HEK293 (cell line): ENCODE measurements around the gene ZNF385D.

ENCODE experiments used
- CTCF ChIA-PET: fragments of 350-600 bp; formaldehyde crosslinking; extraction: SDS; loops from one replicate; lab custom pipeline; 2021; ENCODE audit warnings: antibody characterized with exemption; lab: Yijun Ruan, JAX
- POLR2A ChIA-PET: fragments of 300-600 bp; formaldehyde crosslinking; extraction: SDS; loops from one replicate; lab custom pipeline; 2020; ENCODE audit warnings: antibody characterized with exemption, inconsistent platforms; lab: Yijun Ruan, JAX
- H3K27ac ChIP-seq: fragments of 200-500 bp; sonication (Bioruptor generic); 2 replicates; pipeline ENCODE4 v1.5.1; 2014; ENCODE audit warnings: low read depth, low read length, control low read depth, inconsistent platforms; ENCODE audit errors: extremely low read depth
- H3K36me3 ChIP-seq, 2 experiments: fragments of 200-500 bp in 1 of 2; sonication (Bioruptor generic) in 1 of 2; 1 replicate in 1 of 2; 2 replicates in 1 of 2; pipeline ENCODE4 v1.5.1; 2014 to 2017; ENCODE audit warnings: inconsistent platforms in 2 of 2, low read length in 2 of 2; ENCODE audit not compliant: control insufficient read depth in 2 of 2, insufficient read depth in 1 of 2
- H3K4me1 ChIP-seq: fragments of 200-500 bp; sonication (Bioruptor generic); 2 replicates; pipeline ENCODE4 v1.5.1; 2014; ENCODE audit warnings: mild to moderate bottlenecking, low read length, inconsistent platforms; ENCODE audit not compliant: control insufficient read depth, insufficient read depth
- H3K4me3 ChIP-seq: 2 replicates; pipeline ENCODE4 v1.5.1; 2011; ENCODE audit warnings: low read depth, mild to moderate bottlenecking, control low read depth, low read length, moderate library complexity
- H3K9me3 ChIP-seq: fragments of 200-500 bp; sonication (Bioruptor generic); 2 replicates; pipeline ENCODE4 v1.5.1; 2014; ENCODE audit warnings: low read depth, low read length, inconsistent platforms; ENCODE audit not compliant: control insufficient read depth, insufficient read depth
- HOXC10 ChIP-seq: sonication (generic); formaldehyde crosslinking; IDR thresholded peaks from 2 replicates; pipeline ENCODE4 v1.8.1; 2023; ENCODE audit warnings: mild to moderate bottlenecking, missing genetic modification reagents
- ZNF112 ChIP-seq: fragments of 450-650 bp; formaldehyde crosslinking; IDR thresholded peaks from 2 replicates; pipeline ENCODE4 v1.5.0; 2017; ENCODE audit warnings: missing biosample characterization, missing genetic modification characterization
- ZNF175 ChIP-seq: fragments of 450-650 bp; formaldehyde crosslinking; IDR thresholded peaks from 2 replicates; pipeline ENCODE4 v1.5.1; 2016; ENCODE audit warnings: missing biosample characterization, missing genetic modification characterization
- ZNF335 ChIP-seq: fragments of 450-650 bp; formaldehyde crosslinking; conservative IDR thresholded peaks from 2 replicates; pipeline ENCODE4 v1.5.1; 2016; ENCODE audit warnings: missing biosample characterization, missing genetic modification characterization
- ZNF341 ChIP-seq: fragments of 450-650 bp; formaldehyde crosslinking; IDR thresholded peaks from 2 replicates; pipeline ENCODE4; 2016; ENCODE audit warnings: low read depth, missing biosample characterization, missing genetic modification characterization
- ZNF555 ChIP-seq: fragments of 450-650 bp; formaldehyde crosslinking; conservative IDR thresholded peaks from 2 replicates; pipeline ENCODE4 v1.5.1; 2017; ENCODE audit warnings: missing biosample characterization, mild to moderate bottlenecking, missing genetic modification characterization, inconsistent platforms
- ZNF600 ChIP-seq: fragments of 450-650 bp; formaldehyde crosslinking; IDR thresholded peaks from 2 replicates; pipeline ENCODE4 v1.5.1; 2016; ENCODE audit warnings: missing biosample characterization, missing genetic modification characterization
- ZNF792 ChIP-seq: fragments of 450-650 bp; formaldehyde crosslinking; IDR thresholded peaks from 2 replicates; pipeline ENCODE4 v1.5.1; 2016; ENCODE audit warnings: missing biosample characterization, missing genetic modification characterization
- TF ChIP-seq, protein P1 (sequence below): fragments of 450-650 bp; formaldehyde crosslinking; IDR thresholded peaks from 2 replicates; pipeline ENCODE4 v1.5.1; 2016; ENCODE audit warnings: missing biosample characterization, missing genetic modification characterization
- TF ChIP-seq, protein P2 (sequence below): fragments of 450-650 bp; formaldehyde crosslinking; IDR thresholded peaks from 2 replicates; pipeline ENCODE4 v1.5.1; 2016; ENCODE audit warnings: missing biosample characterization, missing genetic modification characterization
- TF ChIP-seq, protein P3 (sequence below): fragments of 450-650 bp; formaldehyde crosslinking; IDR thresholded peaks from 2 replicates; pipeline ENCODE4 v1.5.1; 2016; ENCODE audit warnings: missing biosample characterization, missing genetic modification characterization
- TF ChIP-seq, protein P4 (sequence below): fragments of 450-650 bp; IDR thresholded peaks from 2 replicates; pipeline ENCODE4 v1.5.1; 2018; ENCODE audit warnings: missing biosample characterization, missing genetic modification characterization
- TF ChIP-seq, protein P5 (sequence below): fragments of 450-650 bp; formaldehyde crosslinking; IDR thresholded peaks from 2 replicates; pipeline ENCODE4 v1.5.1; 2017; ENCODE audit warnings: missing biosample characterization, missing genetic modification characterization
- TF ChIP-seq, protein P6 (sequence below): fragments of 450-650 bp; formaldehyde crosslinking; optimal IDR thresholded peaks from 2 replicates; pipeline ENCODE3; 2016; ENCODE audit warnings: missing biosample characterization, mild to moderate bottlenecking, missing genetic modification characterization
- TF ChIP-seq, protein P7 (sequence below): fragments of 450-650 bp; formaldehyde crosslinking; IDR thresholded peaks from 2 replicates; pipeline ENCODE4 v1.5.1; 2016; ENCODE audit warnings: missing biosample characterization, missing genetic modification characterization

ZNF385D gene, protein sequence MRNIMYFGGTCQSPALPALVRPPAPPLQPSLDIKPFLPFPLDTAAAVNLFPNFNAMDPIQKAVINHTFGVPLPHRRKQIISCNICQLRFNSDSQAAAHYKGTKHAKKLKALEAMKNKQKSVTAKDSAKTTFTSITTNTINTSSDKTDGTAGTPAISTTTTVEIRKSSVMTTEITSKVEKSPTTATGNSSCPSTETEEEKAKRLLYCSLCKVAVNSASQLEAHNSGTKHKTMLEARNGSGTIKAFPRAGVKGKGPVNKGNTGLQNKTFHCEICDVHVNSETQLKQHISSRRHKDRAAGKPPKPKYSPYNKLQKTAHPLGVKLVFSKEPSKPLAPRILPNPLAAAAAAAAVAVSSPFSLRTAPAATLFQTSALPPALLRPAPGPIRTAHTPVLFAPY

DNA sequence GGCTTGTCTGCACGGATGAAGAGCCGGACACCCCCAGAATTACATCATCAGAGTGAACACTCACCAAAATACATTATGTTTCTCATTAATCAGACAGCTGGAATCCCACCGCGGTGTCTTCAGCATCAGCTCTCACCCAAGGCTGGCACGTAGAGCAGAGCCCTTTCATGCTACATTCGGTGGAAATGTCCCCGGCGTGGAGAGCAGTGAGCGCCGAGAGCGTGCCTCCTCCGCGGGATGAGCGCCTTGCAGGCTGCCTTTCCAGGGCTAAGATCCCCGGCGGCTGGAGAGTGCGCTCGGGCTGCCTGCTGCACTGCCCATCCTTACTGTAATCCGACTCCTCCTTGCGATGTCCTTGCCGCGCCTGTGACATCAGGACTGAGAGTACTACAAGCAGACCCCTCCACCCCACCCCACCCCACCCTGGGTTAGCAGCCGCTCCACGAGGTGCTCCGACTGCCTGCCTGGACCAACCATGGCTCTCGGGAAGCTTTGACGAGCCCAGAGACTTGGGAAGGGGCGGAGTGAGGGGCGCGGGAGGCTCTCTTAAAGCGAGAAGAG lies at the start of gene ZNF385D:
ZNF385D (minus strand) TSS at position 380 of the 561 bp plus-strand sequence; CDS start at position 86, 294 bp downstream.
- Histone ChIP-seq H3K27ac (no peak within 1 kb of the TSS), H3K4me3 (peak within 1 kb of the TSS; percentile 33), H3K9me3 (no peaks in the 10 kb centered on the region), H3K4me1 (no peaks in the 10 kb centered on the region), H3K36me3 (no peaks in the 10 kb centered on the region)
- TF ChIP-seq ZNF555 (tag by site-specific recombination) (no peak), ZNF335 (peak; percentile 24; the same call in 1 of the 2 replicates)
- POLR2A ChIA-PET, result no interaction called here
- CTCF ChIA-PET, result no interaction called here

DNA sequence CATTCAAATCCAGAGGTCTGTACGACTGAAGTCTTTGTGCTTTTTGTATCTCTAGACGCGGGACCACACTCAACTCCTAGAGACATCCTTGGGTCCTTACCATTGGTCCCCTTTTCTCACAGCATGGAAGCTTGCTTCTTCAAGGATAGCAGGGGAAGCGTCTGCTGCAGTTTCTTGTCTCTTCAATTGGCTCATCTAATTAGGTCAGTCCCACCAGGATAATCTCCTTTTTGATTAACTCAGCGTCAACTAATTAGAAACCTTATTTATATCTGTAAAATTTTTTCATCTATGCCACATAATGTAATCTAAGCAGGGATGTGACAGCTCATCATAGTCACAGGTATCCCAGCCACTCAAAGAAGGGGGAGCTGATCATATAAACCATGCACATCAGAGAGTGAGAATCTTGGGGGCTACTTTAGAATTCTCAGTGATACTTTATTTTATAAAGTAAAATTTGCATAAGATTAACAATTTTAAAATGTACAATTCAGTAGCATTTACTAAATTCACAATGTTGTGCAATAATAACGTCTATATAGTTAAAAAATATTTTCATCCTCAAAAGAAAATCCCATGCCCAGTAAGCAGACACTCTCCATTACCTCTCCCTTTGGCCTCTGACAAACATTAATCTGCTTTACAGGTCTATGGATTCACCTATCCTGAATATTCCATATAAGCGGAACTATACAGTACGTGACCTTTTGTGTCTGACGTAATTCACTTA lies 47.5 kb upstream of the ZNF385D start:
- Histone ChIP-seq H3K4me3 (no peak overlapping the region), H3K36me3 (no peaks in the 10 kb centered on the region), H3K9me3 (no peaks in the 10 kb centered on the region), H3K27ac (no peak overlapping the region), H3K4me1 (no peaks in the 10 kb centered on the region)
- CTCF ChIA-PET, result interaction anchor here (0.5 kb wide), 1 partner anchor 273 kb away, joined by 3 read pairs; no protein-coding TSS in a partner anchor
- POLR2A ChIA-PET, result no interaction called here
- TF ChIP-seq, protein P1, sequence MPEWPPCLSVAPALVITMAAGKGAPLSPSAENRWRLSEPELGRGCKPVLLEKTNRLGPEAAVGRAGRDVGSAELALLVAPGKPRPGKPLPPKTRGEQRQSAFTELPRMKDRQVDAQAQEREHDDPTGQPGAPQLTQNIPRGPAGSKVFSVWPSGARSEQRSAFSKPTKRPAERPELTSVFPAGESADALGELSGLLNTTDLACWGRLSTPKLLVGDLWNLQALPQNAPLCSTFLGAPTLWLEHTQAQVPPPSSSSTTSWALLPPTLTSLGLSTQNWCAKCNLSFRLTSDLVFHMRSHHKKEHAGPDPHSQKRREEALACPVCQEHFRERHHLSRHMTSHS (tag by site-specific recombination), result no peak
- TF ChIP-seq, protein P2, sequence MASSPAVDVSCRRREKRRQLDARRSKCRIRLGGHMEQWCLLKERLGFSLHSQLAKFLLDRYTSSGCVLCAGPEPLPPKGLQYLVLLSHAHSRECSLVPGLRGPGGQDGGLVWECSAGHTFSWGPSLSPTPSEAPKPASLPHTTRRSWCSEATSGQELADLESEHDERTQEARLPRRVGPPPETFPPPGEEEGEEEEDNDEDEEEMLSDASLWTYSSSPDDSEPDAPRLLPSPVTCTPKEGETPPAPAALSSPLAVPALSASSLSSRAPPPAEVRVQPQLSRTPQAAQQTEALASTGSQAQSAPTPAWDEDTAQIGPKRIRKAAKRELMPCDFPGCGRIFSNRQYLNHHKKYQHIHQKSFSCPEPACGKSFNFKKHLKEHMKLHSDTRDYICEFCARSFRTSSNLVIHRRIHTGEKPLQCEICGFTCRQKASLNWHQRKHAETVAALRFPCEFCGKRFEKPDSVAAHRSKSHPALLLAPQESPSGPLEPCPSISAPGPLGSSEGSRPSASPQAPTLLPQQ (tag by site-specific recombination), result no peak
- TF ChIP-seq, protein P3, sequence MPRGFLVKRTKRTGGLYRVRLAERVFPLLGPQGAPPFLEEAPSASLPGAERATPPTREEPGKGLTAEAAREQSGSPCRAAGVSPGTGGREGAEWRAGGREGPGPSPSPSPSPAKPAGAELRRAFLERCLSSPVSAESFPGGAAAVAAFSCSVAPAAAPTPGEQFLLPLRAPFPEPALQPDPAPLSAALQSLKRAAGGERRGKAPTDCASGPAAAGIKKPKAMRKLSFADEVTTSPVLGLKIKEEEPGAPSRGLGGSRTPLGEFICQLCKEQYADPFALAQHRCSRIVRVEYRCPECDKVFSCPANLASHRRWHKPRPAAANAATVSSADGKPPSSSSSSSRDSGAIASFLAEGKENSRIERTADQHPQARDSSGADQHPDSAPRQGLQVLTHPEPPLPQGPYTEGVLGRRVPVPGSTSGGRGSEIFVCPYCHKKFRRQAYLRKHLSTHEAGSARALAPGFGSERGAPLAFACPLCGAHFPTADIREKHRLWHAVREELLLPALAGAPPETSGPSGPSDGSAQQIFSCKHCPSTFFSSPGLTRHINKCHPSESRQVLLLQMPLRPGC (tag by site-specific recombination), result no peak
- TF ChIP-seq HOXC10 (CRISPR knock-in tag) (no peak), ZNF175 (tag by site-specific recombination) (no peak), ZNF112 (tag by site-specific recombination) (no peak), ZNF792 (no peak), ZNF600 (tag by site-specific recombination) (no peak), ZNF341 (tag by site-specific recombination) (no peak), ZNF555 (tag by site-specific recombination) (no peak)
- TF ChIP-seq, protein P4, sequence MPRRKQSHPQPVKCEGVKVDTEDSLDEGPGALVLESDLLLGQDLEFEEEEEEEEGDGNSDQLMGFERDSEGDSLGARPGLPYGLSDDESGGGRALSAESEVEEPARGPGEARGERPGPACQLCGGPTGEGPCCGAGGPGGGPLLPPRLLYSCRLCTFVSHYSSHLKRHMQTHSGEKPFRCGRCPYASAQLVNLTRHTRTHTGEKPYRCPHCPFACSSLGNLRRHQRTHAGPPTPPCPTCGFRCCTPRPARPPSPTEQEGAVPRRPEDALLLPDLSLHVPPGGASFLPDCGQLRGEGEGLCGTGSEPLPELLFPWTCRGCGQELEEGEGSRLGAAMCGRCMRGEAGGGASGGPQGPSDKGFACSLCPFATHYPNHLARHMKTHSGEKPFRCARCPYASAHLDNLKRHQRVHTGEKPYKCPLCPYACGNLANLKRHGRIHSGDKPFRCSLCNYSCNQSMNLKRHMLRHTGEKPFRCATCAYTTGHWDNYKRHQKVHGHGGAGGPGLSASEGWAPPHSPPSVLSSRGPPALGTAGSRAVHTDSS (tag by site-specific recombination), result no peak
- TF ChIP-seq, protein P5, sequence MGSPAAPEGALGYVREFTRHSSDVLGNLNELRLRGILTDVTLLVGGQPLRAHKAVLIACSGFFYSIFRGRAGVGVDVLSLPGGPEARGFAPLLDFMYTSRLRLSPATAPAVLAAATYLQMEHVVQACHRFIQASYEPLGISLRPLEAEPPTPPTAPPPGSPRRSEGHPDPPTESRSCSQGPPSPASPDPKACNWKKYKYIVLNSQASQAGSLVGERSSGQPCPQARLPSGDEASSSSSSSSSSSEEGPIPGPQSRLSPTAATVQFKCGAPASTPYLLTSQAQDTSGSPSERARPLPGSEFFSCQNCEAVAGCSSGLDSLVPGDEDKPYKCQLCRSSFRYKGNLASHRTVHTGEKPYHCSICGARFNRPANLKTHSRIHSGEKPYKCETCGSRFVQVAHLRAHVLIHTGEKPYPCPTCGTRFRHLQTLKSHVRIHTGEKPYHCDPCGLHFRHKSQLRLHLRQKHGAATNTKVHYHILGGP, result no peak
- TF ChIP-seq, protein P6, sequence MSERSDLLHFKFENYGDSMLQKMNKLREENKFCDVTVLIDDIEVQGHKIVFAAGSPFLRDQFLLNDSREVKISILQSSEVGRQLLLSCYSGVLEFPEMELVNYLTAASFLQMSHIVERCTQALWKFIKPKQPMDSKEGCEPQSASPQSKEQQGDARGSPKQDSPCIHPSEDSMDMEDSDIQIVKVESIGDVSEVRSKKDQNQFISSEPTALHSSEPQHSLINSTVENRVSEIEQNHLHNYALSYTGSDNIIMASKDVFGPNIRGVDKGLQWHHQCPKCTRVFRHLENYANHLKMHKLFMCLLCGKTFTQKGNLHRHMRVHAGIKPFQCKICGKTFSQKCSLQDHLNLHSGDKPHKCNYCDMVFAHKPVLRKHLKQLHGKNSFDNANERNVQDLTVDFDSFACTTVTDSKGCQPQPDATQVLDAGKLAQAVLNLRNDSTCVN, result no peak
- TF ChIP-seq, protein P7, sequence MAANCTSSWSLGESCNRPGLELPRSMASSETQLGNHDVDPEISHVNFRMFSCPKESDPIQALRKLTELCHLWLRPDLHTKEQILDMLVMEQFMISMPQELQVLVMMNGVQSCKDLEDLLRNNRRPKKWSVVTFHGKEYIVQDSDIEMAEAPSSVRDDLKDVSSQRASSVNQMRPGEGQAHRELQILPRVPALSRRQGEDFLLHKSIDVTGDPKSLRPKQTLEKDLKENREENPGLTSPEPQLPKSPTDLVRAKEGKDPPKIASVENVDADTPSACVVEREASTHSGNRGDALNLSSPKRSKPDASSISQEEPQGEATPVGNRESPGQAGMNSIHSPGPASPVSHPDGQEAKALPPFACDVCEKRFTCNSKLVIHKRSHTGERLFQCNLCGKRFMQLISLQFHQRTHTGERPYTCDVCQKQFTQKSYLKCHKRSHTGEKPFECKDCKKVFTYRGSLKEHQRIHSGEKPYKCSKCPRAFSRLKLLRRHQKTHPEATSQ (tag by site-specific recombination), result no peak
